ACC112 (cell line): Measurements from ENCODE around the gene ARRB1.

Experiments
- H2AFZ ChIP-seq: fragments of 200-600 bp; sonication (generic); one replicate; pipeline ENCODE4 v1.6.0; 2017; ENCODE audit warnings: antibody characterized with exemption, low read length; ENCODE audit not compliant: unreplicated experiment
- H3K27ac ChIP-seq: fragments of 200-600 bp; sonication (generic); 2 replicates; pipeline ENCODE4 v1.5.1; 2014; ENCODE audit warnings: low read depth, mild to moderate bottlenecking, antibody characterized with exemption, low read length, moderate library complexity
- H3K27me3 ChIP-seq: fragments of 200-600 bp; sonication (generic); 2 replicates; pipeline ENCODE4 v1.6.1; 2014; ENCODE audit warnings: mild to moderate bottlenecking, antibody characterized with exemption, low read length, moderate library complexity, mixed read lengths; ENCODE audit not compliant: insufficient read depth
- H3K36me3 ChIP-seq: fragments of 200-600 bp; sonication (generic); 2 replicates; pipeline ENCODE4 v1.6.1; 2016; ENCODE audit warnings: mild to moderate bottlenecking, antibody characterized with exemption, low read length, moderate library complexity, mixed read lengths; ENCODE audit not compliant: insufficient read depth
- H3K4me1 ChIP-seq: fragments of 200-600 bp; sonication (generic); one replicate; pipeline ENCODE4 v1.6.1; 2016; ENCODE audit warnings: low read length, mixed read lengths; ENCODE audit not compliant: insufficient read depth, unreplicated experiment, control insufficient read depth
- H3K4me3 ChIP-seq: fragments of 200-600 bp; sonication (generic); 2 replicates; pipeline ENCODE4 v1.5.1; 2014; ENCODE audit warnings: mild to moderate bottlenecking, low read depth, low read length
- H3K79me2 ChIP-seq: fragments of 200-600 bp; sonication (generic); one replicate; pipeline ENCODE4 v1.6.0; 2016; ENCODE audit warnings: low read length; ENCODE audit not compliant: control insufficient read depth, unreplicated experiment, insufficient read depth

ARRB1 gene

DNA sequence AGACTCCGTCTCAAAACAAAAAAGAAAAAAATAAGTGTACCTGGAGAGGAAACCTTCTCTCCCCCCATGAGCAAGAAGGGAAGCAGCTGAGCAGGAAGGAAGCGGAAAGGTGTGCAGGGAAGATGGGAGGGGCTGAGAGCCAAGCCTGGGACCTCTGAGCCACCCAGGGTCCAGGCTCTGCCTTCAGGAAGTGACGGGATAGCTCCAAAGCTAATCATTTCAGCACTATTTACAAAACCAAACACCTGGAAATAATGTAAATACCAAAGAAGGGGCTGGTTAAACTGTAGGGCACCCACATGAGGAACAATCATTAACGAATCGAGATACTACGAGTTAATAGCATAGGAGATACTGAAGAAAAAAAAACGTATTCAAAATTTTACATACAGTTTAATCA, 27.9 kb downstream of the ARRB1 start:
- peaks cover 26% of the 10 kb centered on the region for H3K4me1 ChIP-seq
- H2AFZ ChIP-seq, result no peak overlapping the region

DNA sequence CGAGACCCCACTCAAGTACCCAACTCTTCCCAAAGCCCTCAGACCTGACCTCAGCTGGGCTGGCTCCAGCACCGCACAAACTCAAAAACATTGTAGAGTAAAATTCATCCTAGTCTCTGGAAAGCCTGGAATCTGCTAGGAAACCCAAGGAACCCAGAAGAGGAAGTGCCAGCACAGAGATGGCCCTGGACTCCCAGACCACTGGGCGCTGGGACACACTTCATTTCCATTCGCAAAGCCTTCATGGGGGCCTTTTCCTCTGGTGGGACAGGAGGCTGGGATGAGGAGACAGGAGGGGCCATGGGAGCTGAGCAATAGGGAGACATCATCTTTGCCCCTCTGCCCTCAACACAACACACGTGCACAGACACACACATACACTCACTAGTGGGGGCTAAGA, 30.8 kb downstream of the ARRB1 start:
- H3K27ac ChIP-seq, result no peak overlapping the region
- no peak overlapping the region for H2AFZ ChIP-seq
- H3K4me3 ChIP-seq, result no peak overlapping the region
- no peaks in the 10 kb centered on the region for H3K36me3 ChIP-seq
- no peaks in the 10 kb centered on the region for H3K27me3 ChIP-seq
- H3K4me1 ChIP-seq, result peaks cover 7% of the 10 kb centered on the region
- H3K79me2 ChIP-seq, result no peaks in the 10 kb centered on the region

More for the DNA sequence above, 27.9 kb downstream of the ARRB1 start:
- H3K27me3 ChIP-seq, result no peaks in the 10 kb centered on the region
- H3K27ac ChIP-seq, result no peak overlapping the region
- H3K79me2 ChIP-seq, result no peaks in the 10 kb centered on the region
- H3K4me3 ChIP-seq, result no peak overlapping the region
- no peaks in the 10 kb centered on the region for H3K36me3 ChIP-seq

DNA sequence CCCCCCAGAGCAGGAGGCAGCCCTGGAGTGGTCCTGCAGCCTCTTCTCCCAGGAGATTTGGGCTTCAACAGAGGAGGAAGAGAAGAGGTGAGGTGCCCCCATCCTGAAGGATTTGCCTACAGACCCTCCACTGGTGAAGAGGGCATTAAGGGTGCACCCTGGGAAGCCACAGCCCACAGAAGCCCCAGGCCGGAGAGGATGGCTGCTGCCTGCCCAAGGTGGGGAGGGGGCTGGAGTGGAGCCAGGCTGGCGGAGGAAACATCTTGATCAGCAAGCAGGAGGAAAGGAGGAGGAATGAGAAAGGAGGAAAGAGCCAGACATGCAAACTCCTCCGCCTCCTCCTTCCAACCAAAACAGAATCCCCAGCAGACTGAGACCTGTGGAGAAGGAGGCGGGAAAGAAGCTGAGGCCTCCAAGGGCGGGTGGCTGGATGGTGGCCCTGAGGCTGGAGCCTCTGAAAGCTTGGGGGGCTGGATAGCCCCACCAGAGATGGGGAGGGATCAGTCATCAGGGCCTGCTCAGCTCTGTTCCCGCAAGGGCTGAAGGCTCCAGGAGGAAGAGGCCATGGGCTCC, 31.3 kb downstream of the ARRB1 start:
- Histone ChIP-seq H3K27ac (no peak overlapping the region), H3K36me3 (no peaks in the 10 kb centered on the region), H3K79me2 (no peaks in the 10 kb centered on the region)

DNA sequence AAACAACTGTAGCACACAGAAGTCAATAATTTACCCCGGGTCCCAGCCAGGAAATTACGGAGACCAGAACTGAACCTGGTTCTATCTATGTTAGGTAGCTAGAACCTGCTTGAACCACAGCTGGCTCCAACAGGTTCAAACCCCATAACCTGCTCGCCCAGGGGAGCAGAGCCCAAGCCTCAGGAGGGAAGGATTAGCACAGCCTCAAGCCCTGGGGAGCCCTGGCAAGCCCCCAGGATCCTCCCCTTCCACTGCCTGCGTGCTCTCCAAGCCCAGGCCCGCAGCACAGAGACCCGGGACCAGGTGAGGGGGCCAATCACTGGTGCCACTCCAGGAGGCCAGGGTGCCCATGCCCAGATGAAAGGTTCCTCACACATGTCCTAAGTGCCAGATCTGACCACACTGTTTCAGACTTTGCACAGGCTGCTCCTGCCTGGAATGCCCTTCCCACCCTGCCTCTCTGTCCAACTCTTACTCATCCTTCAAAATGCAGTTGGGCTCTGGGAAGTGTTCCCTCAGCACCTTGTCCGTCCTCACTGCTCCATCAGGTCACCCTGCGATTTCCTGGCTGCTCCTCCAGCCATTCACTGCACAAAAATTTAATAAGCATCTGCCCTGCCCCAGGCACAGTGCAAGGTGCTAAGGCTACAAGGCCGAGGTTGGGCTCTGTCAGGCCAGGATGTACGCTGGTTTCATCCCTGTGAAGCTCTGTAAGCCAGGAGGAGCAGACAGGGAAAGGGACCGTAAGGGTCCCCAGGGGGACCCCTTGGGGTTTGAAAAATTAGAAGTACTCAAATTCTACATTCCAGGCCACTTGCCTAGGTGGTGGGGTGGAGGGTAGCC, 32.2 kb downstream of the ARRB1 start:
- H3K79me2 ChIP-seq, result no peaks in the 10 kb centered on the region
- no peaks in the 10 kb centered on the region for H3K36me3 ChIP-seq
- no peak overlapping the region for H2AFZ ChIP-seq
- peaks cover under 1% of the 10 kb centered on the region for H3K4me1 ChIP-seq
- H3K27me3 ChIP-seq, result no peaks in the 10 kb centered on the region
- no peak overlapping the region for H3K4me3 ChIP-seq
- H3K27ac ChIP-seq, result no peak overlapping the region

More for the DNA sequence above, 31.3 kb downstream of the ARRB1 start:
- Histone ChIP-seq H3K4me3 (no peak overlapping the region), H3K4me1 (peaks cover 2% of the 10 kb centered on the region), H3K27me3 (no peaks in the 10 kb centered on the region), H2AFZ (no peak overlapping the region)

DNA sequence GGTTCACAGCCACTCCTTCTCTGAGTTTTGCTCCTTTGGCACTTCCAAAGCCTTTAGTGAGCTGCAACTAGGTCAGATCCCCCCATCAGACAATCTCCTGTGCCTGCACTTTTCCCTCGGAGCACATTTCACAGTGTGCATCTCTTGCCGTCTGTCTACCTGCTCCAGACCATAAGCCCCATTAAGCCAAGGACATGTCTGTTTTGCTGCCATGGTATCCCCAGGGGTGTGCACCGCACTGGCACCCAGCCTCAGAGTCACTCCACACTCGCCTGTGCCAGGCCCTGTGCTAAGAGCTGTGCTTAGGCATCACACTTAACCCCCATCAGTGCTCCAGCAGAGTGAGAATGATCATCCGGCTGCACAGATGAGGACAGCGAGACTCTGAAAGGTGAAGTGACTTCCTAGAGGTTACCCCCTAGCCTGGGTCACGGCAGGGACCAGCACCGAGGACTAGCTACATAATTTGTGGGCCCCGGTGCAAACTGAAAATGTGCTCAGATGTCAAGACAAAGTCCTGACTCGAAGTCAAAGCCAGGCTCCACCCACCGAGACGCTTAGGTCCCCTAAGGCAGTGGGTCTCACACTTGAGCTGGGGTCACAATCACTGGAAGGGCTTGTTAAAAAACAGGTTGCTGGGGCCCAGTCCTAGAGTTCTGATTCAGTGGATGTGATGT, 33.9 kb downstream of the ARRB1 start:
- H3K4me1 ChIP-seq, result peaks cover 14% of the 10 kb centered on the region

DNA sequence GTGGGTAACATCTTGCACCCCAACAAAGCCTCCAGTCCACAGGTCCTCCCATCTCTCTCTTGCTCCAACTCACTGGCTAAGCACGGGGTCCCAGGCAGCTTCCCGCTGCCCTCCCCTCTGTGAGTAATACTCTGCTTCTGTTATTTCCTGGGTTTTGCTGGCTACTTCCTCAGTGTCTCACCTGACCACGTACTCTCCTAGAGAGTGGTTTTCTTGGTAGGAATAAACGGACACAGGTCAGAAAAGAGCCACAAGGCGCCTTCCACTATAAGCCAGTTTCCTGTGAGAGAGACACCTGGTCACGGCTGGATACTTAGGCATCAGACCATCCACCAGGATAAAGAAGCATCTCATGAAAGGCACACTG, 36.0 kb downstream of the ARRB1 start:
- Histone ChIP-seq H3K27ac (no peak overlapping the region), H3K79me2 (no peaks in the 10 kb centered on the region), H3K4me3 (no peak overlapping the region), H3K4me1 (peaks cover 33% of the 10 kb centered on the region), H3K36me3 (no peaks in the 10 kb centered on the region), H3K27me3 (no peaks in the 10 kb centered on the region), H2AFZ (no peak overlapping the region)

More for the DNA sequence above, 33.9 kb downstream of the ARRB1 start:
- no peak overlapping the region for H2AFZ ChIP-seq
- no peak overlapping the region for H3K27ac ChIP-seq
- no peaks in the 10 kb centered on the region for H3K27me3 ChIP-seq
- no peak overlapping the region for H3K4me3 ChIP-seq
- H3K79me2 ChIP-seq, result no peaks in the 10 kb centered on the region
- no peaks in the 10 kb centered on the region for H3K36me3 ChIP-seq

DNA sequence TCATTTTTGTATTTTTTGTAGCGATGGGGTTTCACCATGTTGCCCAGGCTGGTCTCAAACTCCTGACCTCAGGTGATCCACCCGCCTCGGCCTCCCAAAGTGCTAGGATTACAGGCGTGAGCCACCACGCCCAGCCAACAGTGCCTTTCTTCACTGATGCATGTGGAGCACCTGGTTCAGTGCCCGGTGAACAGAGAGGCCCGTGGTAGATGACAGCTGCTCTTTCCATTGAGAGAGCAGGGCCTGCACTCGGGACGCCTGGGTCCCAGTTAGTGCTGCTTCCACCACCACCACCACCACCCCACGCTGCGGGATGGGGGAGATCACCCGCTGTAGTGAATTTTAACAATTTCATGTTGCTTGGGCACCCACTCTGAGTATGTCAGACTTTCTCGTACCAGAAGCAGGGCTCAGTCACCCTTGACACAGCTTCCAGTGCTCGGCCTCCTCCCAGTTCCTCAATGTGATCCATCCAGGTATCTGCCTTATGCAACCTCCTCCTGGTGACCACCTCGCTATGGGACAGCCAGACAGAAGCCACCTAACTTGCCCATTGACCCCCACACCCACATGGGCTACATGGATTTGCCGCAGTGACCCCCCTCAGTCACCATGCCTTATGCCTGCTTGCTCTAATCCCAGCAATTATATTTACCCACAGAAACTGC, 36.6 kb downstream of the ARRB1 start:
- Histone ChIP-seq H3K27ac (no peak overlapping the region), H3K4me1 (peaks cover 33% of the 10 kb centered on the region), H3K79me2 (no peaks in the 10 kb centered on the region), H2AFZ (no peak overlapping the region), H3K4me3 (no peak overlapping the region), H3K27me3 (no peaks in the 10 kb centered on the region), H3K36me3 (no peaks in the 10 kb centered on the region)

DNA sequence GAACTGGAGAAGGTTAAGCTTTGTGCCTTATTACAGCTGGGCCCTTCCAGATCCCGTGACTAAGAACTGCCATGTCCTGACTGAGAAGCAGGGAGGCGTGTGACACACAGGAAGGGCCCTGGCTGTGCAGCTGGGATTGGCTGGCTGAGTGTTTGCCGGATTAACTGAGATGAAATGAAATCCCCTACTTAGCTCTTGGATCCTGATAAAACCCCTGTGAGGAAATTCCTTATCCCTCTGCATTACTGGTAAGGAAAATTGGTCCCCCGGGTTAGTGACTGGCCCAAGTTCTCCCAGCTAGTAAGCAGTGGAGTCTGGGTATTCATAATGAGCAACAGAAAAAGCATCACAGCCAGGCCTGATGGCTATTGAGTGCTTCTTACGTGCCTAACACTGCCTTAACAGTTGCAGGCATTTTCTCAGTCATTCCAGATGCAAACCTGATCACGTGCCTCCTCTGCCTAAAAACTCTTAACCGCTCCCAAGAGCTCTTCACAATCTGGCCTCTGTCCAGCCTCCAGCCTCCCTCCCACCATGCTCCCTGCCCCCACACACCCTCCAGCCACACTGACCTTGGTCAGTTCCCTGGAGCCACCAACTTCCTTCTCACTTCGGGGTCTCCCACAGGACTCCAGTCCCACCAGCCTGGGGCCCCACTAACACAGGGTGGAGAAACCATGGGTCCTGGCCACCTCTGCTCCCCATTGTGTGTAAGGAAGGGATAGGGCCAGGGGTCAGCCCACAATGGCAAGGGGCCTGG, 37.8 kb downstream of the ARRB1 start:
- peaks cover 33% of the 10 kb centered on the region for H3K4me1 ChIP-seq
- H3K27ac ChIP-seq, result peak overlapping the region; percentile 59
- no peaks in the 10 kb centered on the region for H3K27me3 ChIP-seq
- H3K4me3 ChIP-seq, result no peak overlapping the region
- peak overlapping the region; percentile 59 for H2AFZ ChIP-seq
- no peaks in the 10 kb centered on the region for H3K36me3 ChIP-seq
- no peaks in the 10 kb centered on the region for H3K79me2 ChIP-seq

DNA sequence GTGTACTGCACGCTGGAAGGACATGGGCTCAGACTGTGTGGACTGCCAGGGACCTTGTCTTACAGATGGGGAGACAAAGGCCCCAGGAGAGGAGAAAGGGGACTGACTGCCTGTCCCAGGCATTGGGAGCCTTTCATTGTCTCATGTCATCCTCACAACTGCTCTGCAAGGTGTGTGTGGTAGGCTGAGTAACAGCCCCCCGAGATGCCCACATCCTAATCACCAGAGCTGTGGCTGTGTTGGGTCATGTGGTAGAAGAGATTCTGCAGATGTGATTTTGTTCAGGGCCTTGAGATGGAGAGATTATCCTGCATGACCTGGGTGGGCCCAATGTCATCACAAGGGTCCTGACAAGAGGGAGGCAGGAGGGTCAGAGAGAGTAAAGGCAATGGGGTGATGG, 39.1 kb downstream of the ARRB1 start:
- Histone ChIP-seq H2AFZ (peak overlapping the region; percentile 73), H3K4me3 (peak overlapping the region; percentile 74), H3K36me3 (no peaks in the 10 kb centered on the region), H3K4me1 (peaks cover 33% of the 10 kb centered on the region), H3K79me2 (no peaks in the 10 kb centered on the region), H3K27me3 (no peaks in the 10 kb centered on the region), H3K27ac (peak overlapping the region; percentile 62)

DNA sequence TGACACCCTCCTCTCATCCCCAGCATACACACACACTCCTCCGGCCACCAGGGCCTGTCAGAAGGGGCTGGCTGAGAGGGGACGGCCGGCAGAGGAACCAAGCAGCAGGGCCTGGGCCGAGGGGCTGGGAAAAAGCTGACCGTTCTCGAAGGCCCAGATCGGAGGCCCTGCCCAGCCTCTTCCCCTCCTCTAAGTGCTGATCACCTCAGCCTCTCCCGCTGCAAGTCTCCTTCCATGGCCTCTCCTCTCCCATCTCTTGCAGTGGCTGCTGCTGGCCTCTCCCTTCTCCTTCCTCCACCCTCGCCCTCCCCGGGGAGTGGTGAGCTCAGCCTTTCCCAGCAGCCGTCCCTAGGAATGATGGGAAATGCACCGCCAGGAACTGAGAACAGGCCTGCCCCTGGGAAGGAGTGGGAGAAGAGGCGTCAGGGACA, 39.6 kb downstream of the ARRB1 start:
- peak overlapping the region; percentile 73 for H2AFZ ChIP-seq
- H3K79me2 ChIP-seq, result no peaks in the 10 kb centered on the region
- peaks cover 33% of the 10 kb centered on the region for H3K4me1 ChIP-seq
- peak overlapping the region; percentile 62 for H3K27ac ChIP-seq
- no peaks in the 10 kb centered on the region for H3K27me3 ChIP-seq
- H3K36me3 ChIP-seq, result no peaks in the 10 kb centered on the region
- H3K4me3 ChIP-seq, result peak overlapping the region; percentile 74
